ENCODE results near the gene MGME1. TPM values are rescaled to one million over a fixed set of nuclear protein-coding genes. Genes with fewer than 3 reads are reported as not detected.

MGME1 gene
- total RNA-seq, 3 donors from 2014 or later = 10.9 to 25.9 (median 22.3) TPM

DNA sequence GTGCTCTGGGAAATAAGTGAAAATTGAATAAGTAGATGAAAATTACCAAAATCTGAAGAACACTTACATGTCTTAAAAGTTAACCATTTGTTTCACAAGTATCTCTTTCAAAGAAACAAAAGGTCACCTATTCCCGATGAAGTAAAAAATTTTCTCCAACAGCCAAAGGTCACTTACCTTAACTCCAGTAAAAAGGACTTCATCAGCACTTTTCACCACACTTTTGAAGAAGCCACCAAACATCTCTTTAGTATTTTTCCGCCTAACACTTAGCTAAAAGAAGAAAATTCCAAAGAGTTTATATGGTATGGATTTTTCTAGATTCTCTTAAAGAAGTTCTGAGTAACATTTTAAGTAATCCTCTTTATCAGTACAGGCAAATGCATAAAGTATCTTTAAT lies 17.5 kb upstream of the MGME1 start:
- no peak overlapping the region for H3K4me3 ChIP-seq
- DNase-seq (no peak), ATAC-seq (no peak)
- peaks cover 15% of the 10 kb centered on the region for H3K36me3 ChIP-seq (ENCODE audit: low read depth)
- no peak for TF ChIP-seq CTCF (IDR thresholded peaks at IDR 0.05)
- peaks cover 10% of the 10 kb centered on the region for H3K4me1 ChIP-seq (ENCODE audit: low read depth)
- H3K9me3 ChIP-seq = no peaks in the 10 kb centered on the region
- intact Hi-C loops (cut with DNase I, micrococcal nuclease) = no loop called here

DNA sequence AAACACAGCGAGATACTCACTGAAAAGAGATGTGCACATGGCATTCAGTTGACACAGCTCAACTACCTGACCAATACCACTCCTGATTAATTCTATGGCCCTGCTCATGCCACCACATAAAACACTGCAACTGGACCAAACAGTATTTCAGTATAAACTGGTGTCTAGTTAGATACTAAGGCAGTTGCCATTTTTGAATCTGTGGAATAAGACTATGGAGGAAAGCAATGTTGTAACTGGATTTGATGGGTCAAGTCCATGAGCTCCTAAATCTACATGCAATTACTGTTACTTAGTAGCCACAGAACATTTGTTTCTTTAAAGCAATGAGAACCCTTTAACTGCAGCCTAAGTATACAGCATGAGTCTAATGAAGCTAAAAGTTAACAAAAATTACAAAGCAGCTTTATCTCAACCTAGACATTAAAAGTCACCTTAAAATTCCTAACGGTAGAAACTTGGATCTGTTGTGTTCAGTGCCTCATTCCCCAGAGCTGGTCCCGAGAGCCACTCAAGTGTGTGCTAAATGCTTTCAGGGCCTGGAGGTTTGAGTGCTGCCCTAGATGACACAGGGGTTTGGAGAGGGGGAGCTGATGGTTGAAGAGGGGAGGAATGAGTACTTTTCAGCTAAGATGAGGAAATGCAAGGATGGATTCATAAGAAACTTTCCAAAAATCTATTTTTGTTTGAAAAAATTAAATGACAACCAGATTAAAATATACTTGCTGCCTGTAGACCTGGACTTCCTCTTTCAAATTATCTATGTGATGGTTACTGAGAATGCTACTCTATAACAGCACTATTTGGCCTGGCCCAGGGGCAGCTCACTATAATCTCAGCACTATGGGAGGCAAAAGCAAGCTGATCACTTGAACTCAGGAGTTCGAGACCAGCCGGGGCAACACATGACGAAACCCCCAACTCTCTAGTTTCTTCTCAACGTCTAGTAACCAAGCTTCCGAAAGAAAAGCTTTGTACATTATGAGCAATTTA lies 15.8 kb upstream of the MGME1 start:
- no peaks in the 10 kb centered on the region for H3K9me3 ChIP-seq
- H3K4me3 ChIP-seq = no peak overlapping the region
- TF ChIP-seq CTCF (IDR thresholded peaks at IDR 0.05) = no peak
- no peak for ATAC-seq
- intact Hi-C loops (cut with DNase I, micrococcal nuclease) = no loop called here
- H3K4me1 ChIP-seq (ENCODE audit: low read depth) = peaks cover 18% of the 10 kb centered on the region
- peaks cover 15% of the 10 kb centered on the region for H3K36me3 ChIP-seq (ENCODE audit: low read depth)
- no peak for DNase-seq

DNA sequence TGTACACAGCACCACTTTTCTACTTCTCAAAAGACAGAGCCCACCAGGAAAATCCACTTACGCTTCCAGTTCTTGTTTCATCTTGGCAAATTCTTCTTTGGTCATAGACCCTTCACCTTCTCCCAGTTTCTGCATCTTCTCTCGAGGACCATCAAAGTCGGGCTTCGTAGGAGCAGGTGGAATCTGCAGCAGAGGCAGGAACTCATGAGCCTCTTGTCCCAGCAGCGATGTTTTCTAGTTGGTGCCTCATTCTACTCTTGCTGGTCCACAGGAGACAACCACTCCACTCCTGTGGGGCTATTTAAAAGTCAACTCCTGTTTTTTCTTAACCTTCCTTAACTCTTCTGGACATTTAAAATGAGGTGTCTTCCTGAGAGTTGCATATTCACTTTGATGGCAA lies 14.9 kb upstream of the MGME1 start:
- peaks cover 28% of the 10 kb centered on the region for H3K4me1 ChIP-seq (ENCODE audit: low read depth)
- ATAC-seq (no peak), DNase-seq (no peak)
- H3K4me3 ChIP-seq = no peak overlapping the region
- H3K9me3 ChIP-seq = no peaks in the 10 kb centered on the region
- H3K36me3 ChIP-seq (ENCODE audit: low read depth) = peaks cover 15% of the 10 kb centered on the region
- intact Hi-C loops (cut with DNase I, micrococcal nuclease) = no loop called here
- TF ChIP-seq CTCF (IDR thresholded peaks at IDR 0.05) = no peak

GRCh38 chr20:17955302-17955701 lies 13.5 kb upstream of the MGME1 start:
- H3K4me3 ChIP-seq = no peak overlapping the region
- H3K36me3 ChIP-seq (ENCODE audit: low read depth) = peaks cover 15% of the 10 kb centered on the region
- peaks cover 41% of the 10 kb centered on the region for H3K4me1 ChIP-seq (ENCODE audit: low read depth)
- ATAC-seq = no peak
- intact Hi-C loops (cut with DNase I, micrococcal nuclease) = no loop called here
- no peaks in the 10 kb centered on the region for H3K9me3 ChIP-seq
- no peak for DNase-seq
- no peak for TF ChIP-seq CTCF (IDR thresholded peaks at IDR 0.05)

GRCh38 chr20:17956099-17956685 lies 12.6 kb upstream of the MGME1 start:
- intact Hi-C loops (cut with DNase I, micrococcal nuclease) = no loop called here
- ATAC-seq (no peak), DNase-seq (no peak)
- Histone ChIP-seq H3K4me3 (no peak overlapping the region), H3K4me1 (ENCODE audit: low read depth) (peaks cover 50% of the 10 kb centered on the region), H3K36me3 (ENCODE audit: low read depth) (peaks cover 10% of the 10 kb centered on the region), H3K9me3 (no peaks in the 10 kb centered on the region)
- no peak for TF ChIP-seq CTCF (IDR thresholded peaks at IDR 0.05)

Data from mucosa of descending colon (tissue), 3 donors.